Right atrium auricular region (tissue), 2 donors: ENCODE results near the gene HOXD3. TPM values are rescaled to one million over a fixed set of nuclear protein-coding genes. Genes with fewer than 3 reads are reported as not detected.

Experiments used
- DNase-seq: peaks from one replicate; pipeline ENCODE4 v3.0.0-alpha.2; 2019; ENCODE audit warnings: low spot score
- H3K27ac ChIP-seq, 2 donors: fragments of 200-600 bp; sonication (generic); 1 replicate in 1 of 2; 2 replicates in 1 of 2; pipeline ENCODE4 v1.5.1; 2016 to 2019
- H3K27me3 ChIP-seq, 2 donors: fragments of 200-600 bp; sonication (generic); one replicate each; pipeline versions ENCODE4 v1.5.1 to v1.6.0; 2017 to 2019
- H3K36me3 ChIP-seq: fragments of 200-600 bp; sonication (generic); one replicate; pipeline ENCODE4 v1.5.1; 2016
- H3K4me1 ChIP-seq, 2 donors: fragments of 200-600 bp; sonication (generic); one replicate each; pipeline versions ENCODE4 v1.5.1 to v1.6.0; 2017 to 2019
- H3K4me3 ChIP-seq, 2 donors: fragments of 200-600 bp; sonication (generic); 1 replicate in 1 of 2; 2 replicates in 1 of 2; pipeline ENCODE4 v1.5.1; 2017 to 2019; ENCODE audit warnings: mild to moderate bottlenecking in 1 of 2, moderate library complexity in 1 of 2
- H3K9me3 ChIP-seq, 2 donors: fragments of 200-600 bp; sonication (generic); one replicate each; pipeline ENCODE4 v1.5.1; 2019
- CTCF ChIP-seq, 2 donors: fragments of 200-600 bp; sonication (generic); IDR thresholded peaks; one replicate each; pipeline ENCODE4 v1.5.1; 2019; ENCODE audit warnings: antibody characterized with exemption in 2 of 2
- total RNA-seq, 2 donors: library from RNA; depleted of rRNA; stranded (reverse); fragments of >200 nt; gene quantifications; one replicate each; pipeline ENCODE4 v1.1.0, GENCODE V29; 2016

The HOXD3 gene
- total RNA-seq, 2 donors from 2014 or later: not detected

GRCh38 chr2:176178757-176179295 lies 21.7 kb downstream of the HOXD3 start:
- H3K4me3 ChIP-seq: peak overlapping the region in 1 of 2 donors; percentile 31
- no peak overlapping the region for H3K27ac ChIP-seq
- DNase-seq: no peak
- no peaks in the 10 kb centered on the region for H3K9me3 ChIP-seq
- peaks cover 25 to 33% of the 10 kb centered on the region in 2 donors for H3K27me3 ChIP-seq
- TF ChIP-seq CTCF (IDR thresholded peaks at IDR 0.05): no peak
- H3K4me1 ChIP-seq: peaks cover 0 to 15% of the 10 kb centered on the region in 2 donors
- no peaks in the 10 kb centered on the region for H3K36me3 ChIP-seq

DNA sequence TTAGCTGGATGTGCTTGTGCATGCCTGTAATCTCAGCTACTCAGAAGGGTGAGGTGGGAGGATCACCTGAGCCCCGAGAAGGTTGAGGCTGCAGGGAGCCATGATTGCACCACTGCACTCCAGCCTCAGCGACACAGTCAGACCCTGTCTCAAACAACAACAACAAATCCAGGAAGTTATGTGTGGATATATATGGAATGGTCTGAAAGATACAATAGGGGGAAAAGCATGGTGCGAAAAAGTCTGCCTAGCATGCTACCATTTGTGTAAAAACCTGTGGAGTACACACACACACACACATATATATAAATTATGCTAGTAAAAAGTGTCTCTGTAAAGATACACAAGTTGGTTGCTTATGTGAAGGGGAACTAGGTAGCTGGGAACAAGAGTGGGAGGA lies 24.4 kb downstream of the HOXD3 start:
- Histone ChIP-seq H3K9me3 (no peaks in the 10 kb centered on the region), H3K4me1 (peaks cover 0 to 7% of the 10 kb centered on the region in 2 donors), H3K27me3 (peaks cover 12% of the 10 kb centered on the region in 2 donors), H3K4me3 (no peak overlapping the region), H3K36me3 (no peaks in the 10 kb centered on the region), H3K27ac (no peak overlapping the region)
- DNase-seq: no peak
- no peak for TF ChIP-seq CTCF (IDR thresholded peaks at IDR 0.05)

DNA sequence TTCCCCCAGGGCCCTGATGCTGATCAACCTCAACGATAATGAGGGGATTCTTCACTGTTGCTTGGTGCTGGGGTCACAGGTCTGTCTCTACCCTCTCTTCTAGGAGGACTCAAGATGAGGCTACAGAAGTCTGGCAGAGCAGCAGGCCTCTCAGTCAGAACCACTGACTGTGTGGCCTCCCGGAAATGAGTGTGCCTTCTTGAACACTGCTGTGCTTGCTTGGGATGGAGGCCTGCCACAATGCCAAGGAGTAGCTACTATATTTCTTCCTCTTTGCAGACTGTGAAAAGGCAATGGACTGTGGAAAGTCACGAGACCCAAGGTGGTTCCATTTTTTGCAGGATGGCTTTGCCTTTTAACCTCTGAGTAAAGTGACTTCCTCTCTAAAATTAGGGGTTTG lies 25.6 kb downstream of the HOXD3 start:
- TF ChIP-seq CTCF (IDR thresholded peaks at IDR 0.05): no peak
- peaks cover 14 to 21% of the 10 kb centered on the region in 2 donors for H3K27me3 ChIP-seq

GRCh38 chr2:176184749-176185148 lies 27.6 kb downstream of the HOXD3 start:
- DNase-seq: no peak
- Histone ChIP-seq H3K27me3 (peaks cover 6 to 30% of the 10 kb centered on the region in 2 donors), H3K27ac (no peak overlapping the region), H3K4me3 (no peak overlapping the region), H3K9me3 (no peaks in the 10 kb centered on the region), H3K4me1 (peaks cover 0 to 21% of the 10 kb centered on the region in 2 donors), H3K36me3 (no peaks in the 10 kb centered on the region)
- no peak for TF ChIP-seq CTCF (IDR thresholded peaks at IDR 0.05)

More for the DNA sequence above, 25.6 kb downstream of the HOXD3 start:
- no peak overlapping the region for H3K27ac ChIP-seq
- H3K36me3 ChIP-seq: no peaks in the 10 kb centered on the region
- H3K4me1 ChIP-seq: peaks cover 0 to 7% of the 10 kb centered on the region in 2 donors
- no peak for DNase-seq
- H3K9me3 ChIP-seq: no peaks in the 10 kb centered on the region
- H3K4me3 ChIP-seq: no peak overlapping the region

DNA sequence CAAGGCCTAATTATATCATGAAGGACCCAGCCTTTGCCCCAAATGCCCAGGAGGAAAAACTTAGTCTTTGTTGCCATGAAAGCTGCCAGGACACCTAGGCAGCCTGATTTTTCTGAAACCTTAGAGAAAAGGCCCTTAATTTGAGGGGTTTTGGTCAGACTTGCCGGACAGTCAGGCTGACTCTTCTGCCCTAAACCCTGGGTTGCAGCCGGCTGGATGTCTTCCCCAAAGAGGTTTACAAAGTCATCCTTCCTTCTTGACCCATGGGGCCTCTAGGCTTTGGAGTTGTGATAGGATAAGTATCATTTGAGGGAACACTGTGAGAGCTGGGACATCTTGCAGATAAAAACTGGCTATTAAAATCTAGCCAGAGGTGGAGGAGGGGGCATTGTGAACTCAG lies 28.9 kb downstream of the HOXD3 start:
- Histone ChIP-seq H3K36me3 (no peaks in the 10 kb centered on the region), H3K27me3 (peaks cover 18 to 31% of the 10 kb centered on the region in 2 donors), H3K4me1 (peaks cover 0 to 30% of the 10 kb centered on the region in 2 donors), H3K9me3 (no peaks in the 10 kb centered on the region), H3K4me3 (no peak overlapping the region), H3K27ac (no peak overlapping the region)
- DNase-seq: no peak
- TF ChIP-seq CTCF (IDR thresholded peaks at IDR 0.05): no peak
